ENCODE results near the gene PSMD7. TPM values are rescaled to one million over a fixed set of nuclear protein-coding genes. Genes with fewer than 3 reads are reported as not detected.
"Not testable (repeated sequence)": the region's sequence is repeated elsewhere in the genome, so short reads cannot be mapped to it uniquely, and the experiment has no call there.

PSMD7 gene
- polyA plus RNA-seq, 1 donor, result 80.9 TPM

DNA sequence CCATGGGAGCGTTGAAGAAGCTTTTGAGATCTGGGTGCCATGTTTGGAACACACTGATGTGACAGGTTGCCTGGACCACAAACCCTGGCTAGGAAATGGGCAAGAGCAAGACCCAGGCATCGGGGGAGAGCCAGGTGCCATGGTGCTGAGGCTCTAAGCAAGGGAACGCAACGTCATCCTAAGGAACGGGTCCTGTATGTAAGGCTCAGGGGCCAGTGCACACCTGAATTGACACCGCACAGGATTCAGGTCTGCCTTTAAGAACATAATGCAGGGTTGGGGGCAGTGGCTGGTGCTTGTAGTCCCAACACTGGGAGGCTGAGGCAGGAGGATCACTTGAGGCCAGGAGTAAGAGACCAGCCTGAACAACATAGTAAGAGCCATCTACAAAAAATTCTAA lies 10.8 kb downstream of the PSMD7 start:
- no peaks in the 10 kb centered on the region for H3K27me3 ChIP-seq (ENCODE audit: control insufficient read depth, insufficient read depth, low read length)
- DNase-seq, result no peak
- no peaks in the 10 kb centered on the region for H3K9me3 ChIP-seq (ENCODE audit: control insufficient read depth, low read depth, low read length)
- H3K4me3 ChIP-seq (ENCODE audit: low read length), result no peak overlapping the region
- WGBS (ENCODE audit: insufficient coverage, low lambda C conversion rate), result no CpG with 5 or more reads among the region's 6 CpGs
- peaks cover 50% of the 10 kb centered on the region for H3K36me3 ChIP-seq (ENCODE audit: control insufficient read depth, insufficient read depth, low read length)
- no peaks in the 10 kb centered on the region for H3K4me1 ChIP-seq (ENCODE audit: control insufficient read depth, insufficient read depth, low read length)
- no peak overlapping the region for H3K27ac ChIP-seq (ENCODE audit: low read length)

DNA sequence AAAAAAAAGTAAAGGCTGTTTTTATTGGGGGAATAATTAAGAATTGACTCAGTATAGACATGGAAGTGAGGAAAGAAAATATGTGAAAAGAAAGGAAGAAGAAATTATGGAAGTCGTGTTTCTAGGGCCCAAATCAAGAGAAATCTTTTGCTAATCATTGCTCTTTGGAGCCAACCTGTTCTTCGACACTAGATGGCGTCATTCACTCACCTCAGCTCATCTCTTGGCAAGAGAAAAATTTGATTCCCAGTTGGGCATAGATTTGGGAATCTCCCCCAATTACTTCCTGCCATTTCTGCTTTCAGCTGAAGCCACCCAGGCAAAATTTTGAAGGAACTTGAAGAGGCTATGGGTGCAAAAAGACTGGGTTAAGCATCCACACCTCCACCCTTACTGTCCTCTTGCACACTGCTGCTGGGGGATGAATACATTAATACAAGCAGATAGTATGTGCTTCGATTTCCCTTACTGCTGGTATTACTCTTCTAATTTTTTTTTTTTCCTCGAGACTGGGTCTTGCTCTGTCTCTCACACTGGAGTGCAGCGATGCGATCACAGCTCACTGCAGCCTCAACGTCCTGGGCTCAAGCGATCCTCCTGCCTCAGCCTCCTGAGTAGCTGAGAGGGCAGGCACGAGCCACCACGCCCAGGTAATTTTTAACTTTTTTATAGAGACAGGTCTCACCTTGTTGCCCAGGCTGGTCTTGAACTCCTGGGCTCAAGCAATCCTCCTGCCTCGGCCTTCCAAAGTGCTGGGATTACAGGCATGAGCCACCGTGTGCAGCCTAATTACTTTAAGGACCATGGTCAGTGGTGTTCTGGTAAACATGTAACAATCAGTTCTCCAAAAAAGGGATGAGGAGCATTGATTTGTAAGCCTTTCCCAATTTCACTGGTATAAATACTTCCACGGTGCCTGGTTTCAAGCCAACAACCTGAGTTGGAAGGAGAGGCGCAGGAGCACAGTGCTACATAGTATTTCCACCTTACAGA lies 13.5 kb downstream of the PSMD7 start:
- 80% methylated on average over 2 of the region's 15 CpGs for WGBS (ENCODE audit: insufficient coverage, low lambda C conversion rate)
- no peaks in the 10 kb centered on the region for H3K9me3 ChIP-seq (ENCODE audit: control insufficient read depth, low read depth, low read length)
- peak; percentile 12 to 20 for DNase-seq
- no peaks in the 10 kb centered on the region for H3K4me1 ChIP-seq (ENCODE audit: control insufficient read depth, insufficient read depth, low read length)
- H3K36me3 ChIP-seq (ENCODE audit: control insufficient read depth, insufficient read depth, low read length), result peaks cover 27% of the 10 kb centered on the region
- no peaks in the 10 kb centered on the region for H3K27me3 ChIP-seq (ENCODE audit: control insufficient read depth, insufficient read depth, low read length)
- no peak overlapping the region for H3K4me3 ChIP-seq (ENCODE audit: low read length)
- H3K27ac ChIP-seq (ENCODE audit: low read length), result no peak overlapping the region

DNA sequence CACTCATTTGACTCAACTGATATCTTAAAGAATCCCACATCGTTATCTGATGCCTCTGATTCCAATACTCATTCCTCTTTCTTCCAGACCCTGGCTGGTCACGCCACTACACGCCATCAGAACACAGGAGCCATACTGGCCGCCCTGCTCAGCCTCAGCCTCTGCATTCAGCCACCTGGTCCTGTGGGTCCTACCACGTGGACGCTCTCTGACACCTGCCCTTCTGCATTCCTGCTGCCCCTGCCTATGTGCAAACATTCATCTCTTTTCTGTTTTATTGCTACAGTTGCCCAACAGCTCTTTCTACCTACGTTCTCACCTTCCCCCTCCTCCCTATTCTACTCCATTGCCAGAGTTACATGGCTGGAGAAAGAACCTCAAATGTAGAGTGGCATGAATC lies 18.4 kb downstream of the PSMD7 start:
- Histone ChIP-seq H3K9me3 (ENCODE audit: control insufficient read depth, low read depth, low read length) (no peaks in the 10 kb centered on the region), H3K27ac (ENCODE audit: low read length) (no peak overlapping the region), H3K4me3 (ENCODE audit: low read length) (no peak overlapping the region), H3K36me3 (ENCODE audit: control insufficient read depth, insufficient read depth, low read length) (no peaks in the 10 kb centered on the region), H3K27me3 (ENCODE audit: control insufficient read depth, insufficient read depth, low read length) (no peaks in the 10 kb centered on the region), H3K4me1 (ENCODE audit: control insufficient read depth, insufficient read depth, low read length) (no peaks in the 10 kb centered on the region)
- 50% methylated on average over 1 of the region's 7 CpGs for WGBS (ENCODE audit: insufficient coverage, low lambda C conversion rate)
- DNase-seq, result no peak

DNA sequence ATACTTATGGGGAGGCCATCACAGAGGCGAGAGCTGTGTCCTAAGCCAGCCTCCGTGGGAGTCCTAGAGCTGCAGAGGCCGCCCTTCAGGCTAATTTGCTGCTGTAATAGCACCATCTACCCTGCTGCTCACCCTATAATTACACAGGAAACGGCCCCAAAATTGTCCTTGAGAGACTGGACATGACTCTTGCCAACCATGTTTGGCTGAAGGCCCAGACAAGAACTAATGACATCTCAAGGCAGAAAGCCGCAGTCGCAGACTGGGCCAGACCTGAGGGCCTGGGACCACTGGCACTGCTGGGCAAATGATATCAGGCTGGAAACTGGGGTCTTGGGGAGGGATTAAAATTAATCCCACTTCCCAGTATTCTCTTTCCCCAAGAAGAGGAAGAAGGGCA lies 24.1 kb downstream of the PSMD7 start:
- H3K4me1 ChIP-seq (ENCODE audit: control insufficient read depth, insufficient read depth, low read length), result peaks cover 7% of the 10 kb centered on the region
- peak in 1 of 2 donors; percentile 7 for DNase-seq
- peaks cover 14% of the 10 kb centered on the region for H3K36me3 ChIP-seq (ENCODE audit: control insufficient read depth, insufficient read depth, low read length)
- H3K9me3 ChIP-seq (ENCODE audit: control insufficient read depth, low read depth, low read length), result no peaks in the 10 kb centered on the region
- H3K27ac ChIP-seq (ENCODE audit: low read length), result no peak overlapping the region
- no CpG with 5 or more reads among the region's 6 CpGs for WGBS (ENCODE audit: insufficient coverage, low lambda C conversion rate)
- H3K27me3 ChIP-seq (ENCODE audit: control insufficient read depth, insufficient read depth, low read length), result no peaks in the 10 kb centered on the region
- no peak overlapping the region for H3K4me3 ChIP-seq (ENCODE audit: low read length)

DNA sequence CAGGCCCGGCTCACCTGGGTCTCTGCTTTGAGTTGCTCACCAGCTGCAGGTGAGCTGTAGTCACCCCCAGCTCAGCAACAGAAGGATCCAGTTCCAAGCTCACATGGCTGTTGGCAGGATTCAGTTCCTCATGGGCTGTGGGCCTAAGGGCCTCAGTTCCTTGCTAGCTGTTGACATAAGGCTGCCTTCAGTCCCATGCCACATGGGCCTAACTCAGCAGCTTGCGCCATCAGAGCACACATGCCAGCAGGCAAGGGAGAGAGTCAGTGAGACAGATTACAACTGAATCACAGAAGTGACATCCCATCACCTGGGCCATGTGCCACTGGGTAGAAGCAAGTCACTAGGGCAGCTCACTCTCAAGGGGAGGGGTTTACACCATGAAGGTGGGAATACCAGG lies 24.7 kb downstream of the PSMD7 start:
- WGBS (ENCODE audit: insufficient coverage, low lambda C conversion rate), result no CpG with 5 or more reads among the region's 2 CpGs

DNA sequence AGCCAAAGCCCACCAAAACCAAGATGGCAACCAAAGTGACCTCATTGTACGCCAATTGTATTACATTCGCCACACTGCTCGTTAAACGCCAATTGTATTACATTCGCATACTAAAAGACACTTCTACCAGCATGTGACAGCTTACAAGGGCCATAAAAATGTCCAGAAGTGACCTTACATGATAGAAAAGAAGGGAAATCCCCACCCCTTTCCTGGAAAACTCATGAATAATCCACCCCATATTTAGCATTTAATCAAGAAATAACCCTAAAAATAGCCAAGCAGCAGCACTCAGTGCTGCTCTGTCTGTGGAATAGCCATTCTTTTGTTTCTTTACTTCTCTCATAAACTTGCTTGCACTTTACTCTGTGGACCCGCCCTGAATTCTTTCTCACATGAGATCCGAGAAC lies 25.7 kb downstream of the PSMD7 start:
- H3K27ac ChIP-seq (ENCODE audit: low read length), result peak overlapping the region; percentile 61
- H3K36me3 ChIP-seq (ENCODE audit: control insufficient read depth, insufficient read depth, low read length), result peaks cover 28% of the 10 kb centered on the region
- WGBS (ENCODE audit: insufficient coverage, low lambda C conversion rate), result no CpG with 5 or more reads among the region's 7 CpGs
- H3K4me3 ChIP-seq (ENCODE audit: low read length), result no peak overlapping the region
- no peaks in the 10 kb centered on the region for H3K9me3 ChIP-seq (ENCODE audit: control insufficient read depth, low read depth, low read length)
- peak; percentile 31 to 68 for DNase-seq
- peaks cover 7% of the 10 kb centered on the region for H3K4me1 ChIP-seq (ENCODE audit: control insufficient read depth, insufficient read depth, low read length)
- H3K27me3 ChIP-seq (ENCODE audit: control insufficient read depth, insufficient read depth, low read length), result no peaks in the 10 kb centered on the region

More for the DNA sequence above, 24.7 kb downstream of the PSMD7 start:
- DNase-seq, result peak in 1 of 2 donors; percentile 9
- no peaks in the 10 kb centered on the region for H3K9me3 ChIP-seq (ENCODE audit: control insufficient read depth, low read depth, low read length)
- no peaks in the 10 kb centered on the region for H3K27me3 ChIP-seq (ENCODE audit: control insufficient read depth, insufficient read depth, low read length)
- H3K36me3 ChIP-seq (ENCODE audit: control insufficient read depth, insufficient read depth, low read length), result peaks cover 19% of the 10 kb centered on the region
- no peak overlapping the region for H3K27ac ChIP-seq (ENCODE audit: low read length)
- no peak overlapping the region for H3K4me3 ChIP-seq (ENCODE audit: low read length)
- H3K4me1 ChIP-seq (ENCODE audit: control insufficient read depth, insufficient read depth, low read length), result peaks cover 7% of the 10 kb centered on the region

DNA sequence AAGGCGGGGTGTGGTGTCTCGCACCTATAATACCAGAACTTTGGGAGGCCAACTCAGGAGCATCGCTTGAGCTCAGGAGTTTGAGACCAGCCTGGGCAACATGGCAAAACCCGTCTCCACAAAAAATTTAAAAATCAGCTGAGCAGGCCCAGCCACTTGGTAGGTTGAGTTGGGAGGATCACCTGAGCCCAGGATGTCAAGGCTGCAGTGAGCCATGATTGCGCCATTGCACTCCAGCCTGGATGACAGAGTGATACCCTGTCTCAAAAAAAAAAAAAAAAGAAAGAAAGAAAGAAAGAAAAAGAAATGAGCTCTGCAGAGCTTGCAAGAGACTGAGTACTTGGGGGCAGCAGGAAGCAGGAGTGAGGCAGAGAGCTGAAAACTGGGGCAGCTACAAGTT lies 28.2 kb downstream of the PSMD7 start:
- not testable (repeated sequence) for H3K27me3 ChIP-seq (ENCODE audit: control insufficient read depth, insufficient read depth, low read length); H3K4me1 ChIP-seq (ENCODE audit: control insufficient read depth, insufficient read depth, low read length); H3K4me3 ChIP-seq (ENCODE audit: low read length); H3K9me3 ChIP-seq (ENCODE audit: control insufficient read depth, low read depth, low read length); DNase-seq; H3K27ac ChIP-seq (ENCODE audit: low read length)
- peaks cover 34% of the 10 kb centered on the region for H3K36me3 ChIP-seq (ENCODE audit: control insufficient read depth, insufficient read depth, low read length)
- WGBS (ENCODE audit: insufficient coverage, low lambda C conversion rate), result no CpG with 5 or more reads among the region's 5 CpGs

DNA sequence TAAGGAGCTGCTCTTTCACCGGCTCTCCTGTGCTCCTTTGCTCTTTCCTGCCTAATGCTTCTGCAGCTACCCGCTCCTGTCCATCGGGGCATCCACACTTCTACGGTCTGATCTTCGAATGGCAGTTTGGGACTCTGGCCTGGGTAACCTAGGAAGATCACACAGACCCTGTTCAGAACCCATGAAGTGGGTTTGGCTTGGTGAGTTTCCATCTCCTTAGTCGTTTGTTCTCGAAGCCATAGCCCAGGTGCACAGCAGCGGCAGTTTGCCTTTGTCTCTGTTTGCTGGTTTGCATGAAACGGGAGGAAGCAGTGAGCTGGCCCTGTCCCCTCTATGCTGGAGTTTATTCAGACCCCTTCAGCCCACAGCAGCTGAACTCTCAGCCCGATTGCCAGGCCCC lies 29.0 kb downstream of the PSMD7 start:
- no CpG with 5 or more reads among the region's 10 CpGs for WGBS (ENCODE audit: insufficient coverage, low lambda C conversion rate)

DNA sequence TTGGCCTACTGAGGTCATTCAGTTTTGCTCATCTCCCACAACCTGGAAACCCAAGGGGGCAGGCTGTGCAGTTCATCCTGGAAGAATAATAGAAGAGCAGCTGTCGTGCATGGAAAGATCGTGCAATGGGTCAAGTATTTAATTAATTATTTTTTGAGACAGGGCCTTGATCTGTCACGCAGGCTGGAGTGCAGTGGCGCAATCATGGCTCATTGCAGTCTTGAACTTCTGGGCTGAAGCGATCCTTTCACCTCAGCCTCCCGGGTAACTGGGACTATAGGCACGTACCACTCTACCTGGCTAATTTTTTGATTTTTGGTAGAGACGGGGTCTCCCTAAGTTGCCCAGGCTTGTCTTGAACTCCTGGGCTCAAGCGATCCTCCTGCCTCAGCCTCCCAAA lies 31.7 kb downstream of the PSMD7 start:
- not testable (repeated sequence) for H3K4me3 ChIP-seq (ENCODE audit: low read length); DNase-seq; H3K9me3 ChIP-seq (ENCODE audit: control insufficient read depth, low read depth, low read length); H3K27ac ChIP-seq (ENCODE audit: low read length); H3K4me1 ChIP-seq (ENCODE audit: control insufficient read depth, insufficient read depth, low read length); H3K27me3 ChIP-seq (ENCODE audit: control insufficient read depth, insufficient read depth, low read length)
- H3K36me3 ChIP-seq (ENCODE audit: control insufficient read depth, insufficient read depth, low read length), result peaks cover 41% of the 10 kb centered on the region
- no CpG with 5 or more reads among the region's 9 CpGs for WGBS (ENCODE audit: insufficient coverage, low lambda C conversion rate)

More for the DNA sequence above, 29.0 kb downstream of the PSMD7 start:
- peaks cover 35% of the 10 kb centered on the region for H3K36me3 ChIP-seq (ENCODE audit: control insufficient read depth, insufficient read depth, low read length)
- peaks cover 7% of the 10 kb centered on the region for H3K4me1 ChIP-seq (ENCODE audit: control insufficient read depth, insufficient read depth, low read length)
- no peaks in the 10 kb centered on the region for H3K9me3 ChIP-seq (ENCODE audit: control insufficient read depth, low read depth, low read length)
- no peak overlapping the region for H3K4me3 ChIP-seq (ENCODE audit: low read length)
- no peak for DNase-seq
- no peaks in the 10 kb centered on the region for H3K27me3 ChIP-seq (ENCODE audit: control insufficient read depth, insufficient read depth, low read length)
- H3K27ac ChIP-seq (ENCODE audit: low read length), result no peak overlapping the region

DNA sequence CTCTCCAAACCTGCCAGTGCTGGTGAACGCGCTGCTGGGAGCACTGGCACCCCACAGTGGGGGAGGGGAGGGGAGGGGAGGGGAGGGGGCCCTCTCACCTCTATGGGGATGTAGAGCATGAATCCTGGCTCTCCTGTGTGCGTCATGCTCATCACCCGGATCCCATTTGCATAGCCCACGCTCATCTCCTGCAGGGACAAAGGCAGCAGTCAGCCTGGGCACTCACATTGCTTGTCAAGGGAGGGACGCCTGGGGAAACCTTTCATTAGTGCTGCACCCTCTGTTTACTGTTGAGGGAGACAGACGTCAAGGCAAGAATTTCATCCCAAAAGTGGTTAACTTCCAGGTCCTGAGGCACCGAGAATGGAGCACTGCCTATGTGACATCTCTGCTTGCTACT lies 35.9 kb downstream of the PSMD7 start:
- no CpG with 5 or more reads among the region's 8 CpGs for WGBS (ENCODE audit: insufficient coverage, low lambda C conversion rate)
- not testable (repeated sequence) for H3K4me1 ChIP-seq (ENCODE audit: control insufficient read depth, insufficient read depth, low read length); H3K9me3 ChIP-seq (ENCODE audit: control insufficient read depth, low read depth, low read length); DNase-seq; H3K27me3 ChIP-seq (ENCODE audit: control insufficient read depth, insufficient read depth, low read length); H3K4me3 ChIP-seq (ENCODE audit: low read length); H3K27ac ChIP-seq (ENCODE audit: low read length)
- H3K36me3 ChIP-seq (ENCODE audit: control insufficient read depth, insufficient read depth, low read length), result peaks cover 27% of the 10 kb centered on the region

DNA sequence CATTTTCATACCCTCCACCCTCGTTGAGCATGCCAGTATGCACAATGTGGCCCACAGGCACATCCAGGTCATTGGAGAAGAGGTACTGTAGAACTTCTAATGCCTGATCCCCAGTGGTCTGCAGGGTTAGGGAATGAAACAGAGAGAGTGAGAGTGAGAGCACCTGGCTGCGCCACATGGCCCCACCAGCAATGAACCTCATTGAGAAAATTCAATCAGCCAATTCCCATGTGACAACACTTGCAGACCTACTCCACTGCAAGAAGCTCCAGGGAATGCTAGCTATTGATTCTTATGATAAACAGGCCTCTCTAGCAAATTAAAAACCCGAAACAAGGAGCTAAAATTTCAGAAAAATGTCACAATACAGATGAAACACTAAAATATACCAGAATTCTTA lies 40.9 kb downstream of the PSMD7 start:
- H3K4me1 ChIP-seq (ENCODE audit: control insufficient read depth, insufficient read depth, low read length); H3K27ac ChIP-seq (ENCODE audit: low read length); DNase-seq; H3K27me3 ChIP-seq (ENCODE audit: control insufficient read depth, insufficient read depth, low read length); H3K9me3 ChIP-seq (ENCODE audit: control insufficient read depth, low read depth, low read length); H3K4me3 ChIP-seq (ENCODE audit: low read length): not testable (repeated sequence)
- WGBS (ENCODE audit: insufficient coverage, low lambda C conversion rate), result no CpG with 5 or more reads among the region's 3 CpGs
- H3K36me3 ChIP-seq (ENCODE audit: control insufficient read depth, insufficient read depth, low read length), result peaks cover 20% of the 10 kb centered on the region
